Activated naive CD4-positive, alpha-beta T cell treated with anti-CD3 and anti-CD28 coated beads, Interleukin-2, amount 50 U/mL, for 72 hours (primary cell): ENCODE data around the gene ZNF440. TPM values are rescaled to one million over a fixed set of nuclear protein-coding genes. Genes with fewer than 3 reads are reported as not detected.
"Not testable (repeated sequence)": the region's sequence is repeated elsewhere in the genome, so short reads cannot be mapped to it uniquely, and the experiment has no call there.

Experiments
- ATAC-seq, 2 donors: fragments of 150-1000 bp; cut with Tn5 transposase; 2 replicates each; pipeline ENCODE4 v1.10.0; 2021; ENCODE audit warnings: mild to moderate bottlenecking in 2 of 2, moderate library complexity in 2 of 2
- DNase-seq, 2 donors: peaks; one replicate each; pipeline ENCODE4 v3.0.0; 2021 to 2022; ENCODE audit warnings: low spot score in 2 of 2
- H3K27ac Mint-ChIP-seq, 2 donors: one replicate each; pipeline ENCODE4 v1.8.0; 2022; ENCODE audit warnings: mild to moderate bottlenecking in 2 of 2, mixed read lengths in 2 of 2
- H3K36me3 Mint-ChIP-seq, 2 donors: one replicate each; pipeline ENCODE4 v1.8.0; 2022; ENCODE audit warnings: mixed read lengths in 2 of 2
- H3K9me3 Mint-ChIP-seq, 2 donors: one replicate each; pipeline ENCODE4 v1.8.0; 2022; ENCODE audit warnings: mixed read lengths in 2 of 2
- total RNA-seq, 2 donors: library from RNA; stranded (reverse); gene quantifications; one replicate each; pipeline ENCODE4 v1.2.3, GENCODE V29; 2022

Gene ZNF440
- total RNA-seq, 2 donors from 2014 or later = 8.3 to 10.0 TPM

- Mint-ChIP-seq H3K36me3 (peaks cover 69 to 71% of the 10 kb centered on the region in 2 donors), H3K27ac (no peak overlapping the region), H3K9me3 (peaks cover 36 to 55% of the 10 kb centered on the region in 2 donors)
- DNase-seq (no peak), ATAC-seq (no peak)
Observed at GRCh38 chr19:11856596-11857250, 42.6 kb downstream of the ZNF440 start.

- no peak overlapping the region for H3K27ac Mint-ChIP-seq
- DNase-seq (no peak), ATAC-seq (no peak)
- peaks cover 87 to 91% of the 10 kb centered on the region in 2 donors for H3K36me3 Mint-ChIP-seq
- H3K9me3 Mint-ChIP-seq = peaks cover 50 to 59% of the 10 kb centered on the region in 2 donors
Observed at GRCh38 chr19:11860721-11861120, 46.6 kb downstream of the ZNF440 start.

- Mint-ChIP-seq H3K27ac (no peak overlapping the region), H3K36me3 (peaks cover 87 to 91% of the 10 kb centered on the region in 2 donors), H3K9me3 (peaks cover 52 to 53% of the 10 kb centered on the region in 2 donors)
- DNase-seq = no peak
- ATAC-seq = no peak
Observed at GRCh38 chr19:11861301-11861700, 47.2 kb downstream of the ZNF440 start.

GRCh38 chr19:11867766-11868165 lies 53.7 kb downstream of the ZNF440 start:
- peaks cover 90 to 93% of the 10 kb centered on the region in 2 donors for H3K36me3 Mint-ChIP-seq
- not testable (repeated sequence) for DNase-seq, ATAC-seq, H3K27ac Mint-ChIP-seq
- H3K9me3 Mint-ChIP-seq = peaks cover 33 to 39% of the 10 kb centered on the region in 2 donors

- peaks cover 32 to 38% of the 10 kb centered on the region in 2 donors for H3K9me3 Mint-ChIP-seq
- ATAC-seq (no peak), DNase-seq (no peak)
- H3K27ac Mint-ChIP-seq = no peak overlapping the region
- peaks cover 86 to 89% of the 10 kb centered on the region in 2 donors for H3K36me3 Mint-ChIP-seq
Observed at GRCh38 chr19:11868188-11868587, 54.1 kb downstream of the ZNF440 start.

GRCh38 chr19:11872624-11873023 lies 58.6 kb downstream of the ZNF440 start:
- peaks cover 24 to 26% of the 10 kb centered on the region in 2 donors for H3K9me3 Mint-ChIP-seq
- no peak overlapping the region for H3K27ac Mint-ChIP-seq

GRCh38 chr19:11873762-11874161 lies 59.7 kb downstream of the ZNF440 start:
- DNase-seq = no peak
- H3K36me3 Mint-ChIP-seq = peaks cover 33% of the 10 kb centered on the region in 2 donors
- H3K27ac Mint-ChIP-seq = no peak overlapping the region
- peak in 1 of 2 donors; percentile 61 for ATAC-seq
- peaks cover 13 to 15% of the 10 kb centered on the region in 2 donors for H3K9me3 Mint-ChIP-seq

More at GRCh38 chr19:11872624-11873023, 58.6 kb downstream of the ZNF440 start:
- DNase-seq (no peak), ATAC-seq (no peak)
- peaks cover 44 to 45% of the 10 kb centered on the region in 2 donors for H3K36me3 Mint-ChIP-seq

GRCh38 chr19:11879687-11880266 lies 65.7 kb downstream of the ZNF440 start:
- Mint-ChIP-seq H3K27ac (peak overlapping the region in 1 of 2 donors; percentile 30), H3K9me3 (peaks cover 0 to 11% of the 10 kb centered on the region in 2 donors)
- DNase-seq (peak; percentile 53 to 57), ATAC-seq (peak; percentile 64 to 82)
- not testable (repeated sequence) for H3K36me3 Mint-ChIP-seq

GRCh38 chr19:11880598-11880997 lies 66.5 kb downstream of the ZNF440 start:
- H3K27ac Mint-ChIP-seq = no peak overlapping the region
- DNase-seq (no peak), ATAC-seq (no peak)
- peaks cover 0 to 6% of the 10 kb centered on the region in 2 donors for H3K36me3 Mint-ChIP-seq
- H3K9me3 Mint-ChIP-seq = peaks cover 0 to 11% of the 10 kb centered on the region in 2 donors

GRCh38 chr19:11881151-11881800 lies 67.2 kb downstream of the ZNF440 start:
- peaks cover 0 to 9% of the 10 kb centered on the region in 2 donors for H3K36me3 Mint-ChIP-seq
- H3K9me3 Mint-ChIP-seq = peaks cover 0 to 11% of the 10 kb centered on the region in 2 donors
- no peak overlapping the region for H3K27ac Mint-ChIP-seq
- ATAC-seq (peak; percentile 73 to 82), DNase-seq (peak; percentile 56 to 66)

GRCh38 chr19:11882606-11883005 lies 68.5 kb downstream of the ZNF440 start:
- ATAC-seq (no peak), DNase-seq (no peak)
- peaks cover 3 to 15% of the 10 kb centered on the region in 2 donors for H3K36me3 Mint-ChIP-seq
- peaks cover 0 to 11% of the 10 kb centered on the region in 2 donors for H3K9me3 Mint-ChIP-seq
- no peak overlapping the region for H3K27ac Mint-ChIP-seq

Other genes with a start within 250 kb of the ZNF440 start
- gene ACP5, start 236.6 kb upstream of the ZNF440 start, total RNA-seq = 10 to 100 TPM; 20.3 to 30.0 TPM
- gene ZNF627, start 216.8 kb upstream of the ZNF440 start, total RNA-seq = 1 to 10 TPM; 5.8 to 6.7 TPM
- 1 to 10 TPM; 3.0 to 7.1 TPM for gene ZNF823, start 75.3 kb upstream of the ZNF440 start, total RNA-seq
- gene ZNF441, start 47.3 kb upstream of the ZNF440 start, total RNA-seq = 10 to 100 TPM in 1 of 2 donors, 1 to 10 TPM in 1; 2.8 to 10.1 TPM
- 1 to 10 TPM; 1.3 to 2.2 TPM for gene ZNF491, start 15.8 kb upstream of the ZNF440 start, total RNA-seq
- gene ZNF439, start 34.5 kb downstream of the ZNF440 start, total RNA-seq = 10 to 100 TPM in 1 of 2 donors, 1 to 10 TPM in 1; 7.4 to 11.2 TPM
- gene ZNF69, start 73.5 kb downstream of the ZNF440 start, total RNA-seq = 1 to 10 TPM; 1.8 to 1.9 TPM
- gene ZNF700, start 110.8 kb downstream of the ZNF440 start, total RNA-seq = 10 to 100 TPM; 17.6 to 18.7 TPM
- gene ZNF763, start 150.8 kb downstream of the ZNF440 start, total RNA-seq = 1 to 10 TPM in 1 of 2 donors, under 1 TPM in 1; 0.82 to 1.0 TPM
- 1 to 10 TPM; 1.4 to 1.8 TPM for gene ZNF433, start 221.4 kb downstream of the ZNF440 start, total RNA-seq
- 1 to 10 TPM in 1 of 2 donors, under 1 TPM in 1; 0.59 to 1.3 TPM for gene ZNF878, start 238.7 kb downstream of the ZNF440 start, total RNA-seq